GM19468 (cell line): Measurements from ENCODE around the gene DTNA.

Source experiments
- ATAC-seq: cut with Tn5 transposase; IDR thresholded peaks from one replicate; pipeline ENCODE4 v1.9.1; 2021; ENCODE audit warnings: mild to moderate bottlenecking, moderate library complexity, moderate number of reproducible peaks; ENCODE audit not compliant: unreplicated experiment; ENCODE audit errors: extremely low read depth

The DTNA gene

GRCh38 chr18:34841891-34842290 is 131.8 kb downstream of the DTNA start:
- no peak for ATAC-seq

DNA sequence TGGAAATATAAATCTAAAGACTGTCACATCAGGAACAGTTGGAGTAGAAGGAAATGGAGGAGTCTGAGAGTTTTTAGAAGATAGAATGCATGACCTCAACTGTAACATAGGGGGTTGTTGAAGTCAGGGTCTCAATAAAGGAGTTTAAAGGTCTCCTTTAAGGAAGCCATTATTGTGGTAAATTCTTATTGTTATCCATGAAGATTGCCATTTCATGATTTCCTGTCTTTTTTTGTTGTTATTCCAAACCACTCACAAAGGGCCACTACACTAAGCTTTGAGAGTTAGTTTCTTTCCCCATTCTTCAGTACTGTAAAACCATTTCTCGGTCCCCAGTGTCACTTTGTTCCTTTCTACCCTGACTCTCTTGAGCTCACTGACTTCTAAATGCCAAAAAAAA is 134.0 kb downstream of the DTNA start:
- ATAC-seq = no peak

GRCh38 chr18:34844732-34845459 is 134.8 kb downstream of the DTNA start:
- ATAC-seq = no peak

DNA sequence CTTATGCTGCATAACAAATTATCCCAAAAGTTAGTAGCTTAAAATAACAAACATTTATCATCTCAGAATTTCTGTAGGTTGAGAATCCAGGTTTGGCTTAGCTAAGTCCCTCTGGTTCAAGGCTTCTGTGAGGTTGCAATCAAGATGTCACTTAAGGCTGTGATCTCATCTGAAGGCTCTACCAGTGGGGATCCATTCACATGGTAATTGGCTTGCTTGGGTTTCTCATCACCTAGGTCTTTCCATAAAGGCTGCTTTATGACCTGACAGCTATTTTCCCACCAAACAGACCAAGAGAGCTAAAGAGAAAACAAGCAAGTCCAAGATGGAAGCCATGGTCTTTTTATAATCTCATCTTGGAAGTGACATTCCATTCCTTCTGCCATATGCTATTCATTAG is 137.3 kb downstream of the DTNA start:
- no peak for ATAC-seq

- ATAC-seq = no peak
Observed at GRCh38 chr18:34848156-34848555, 138.1 kb downstream of the DTNA start.

GRCh38 chr18:34848695-34849094 is 138.6 kb downstream of the DTNA start:
- no peak for ATAC-seq

- ATAC-seq = no peak
Observed at GRCh38 chr18:34857320-34857719, 147.2 kb downstream of the DTNA start.

DNA sequence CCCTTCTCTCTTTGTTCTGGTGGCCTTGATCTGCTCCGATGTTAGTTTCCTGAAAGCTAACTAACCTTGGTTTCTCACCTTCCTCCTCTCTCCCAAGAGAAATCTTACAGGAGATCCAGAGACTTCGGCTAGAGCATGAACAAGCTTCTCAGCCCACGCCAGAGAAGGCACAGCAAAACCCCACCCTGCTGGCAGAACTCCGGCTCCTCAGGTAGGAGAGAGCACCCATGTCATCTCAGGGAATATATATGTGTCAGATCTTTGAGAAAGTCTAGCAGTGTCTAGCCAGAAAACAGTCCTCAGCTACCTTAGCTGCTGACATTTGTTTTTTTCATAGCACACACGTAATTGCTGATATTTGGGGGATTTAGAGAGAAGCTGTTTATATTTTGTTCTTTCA is 148.1 kb downstream of the DTNA start:
- ATAC-seq = no peak

DNA sequence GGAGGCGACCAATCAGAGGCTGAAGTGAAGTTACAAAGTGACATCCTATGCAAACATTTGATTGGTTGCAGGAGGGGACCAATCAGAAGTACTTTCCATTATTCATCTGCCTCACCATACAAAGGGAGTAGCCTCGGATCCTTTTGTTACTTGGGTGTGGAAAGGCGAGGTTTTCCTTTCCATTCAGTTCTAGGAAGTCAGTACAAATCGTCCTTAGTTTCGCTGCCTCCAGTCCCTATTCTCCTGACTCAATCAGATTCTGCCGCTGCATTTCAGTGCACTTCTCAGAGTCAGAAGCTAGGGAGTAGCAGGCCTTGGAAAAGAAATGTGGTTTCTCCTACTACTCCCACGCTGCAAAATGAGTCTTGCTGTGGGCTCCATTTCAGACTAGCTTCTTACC is 149.4 kb downstream of the DTNA start:
- ATAC-seq = no peak

- no peak for ATAC-seq
Observed at GRCh38 chr18:34862561-34862960, 152.5 kb downstream of the DTNA start.

GRCh38 chr18:34863702-34864101 is 153.6 kb downstream of the DTNA start:
- ATAC-seq = no peak

DNA sequence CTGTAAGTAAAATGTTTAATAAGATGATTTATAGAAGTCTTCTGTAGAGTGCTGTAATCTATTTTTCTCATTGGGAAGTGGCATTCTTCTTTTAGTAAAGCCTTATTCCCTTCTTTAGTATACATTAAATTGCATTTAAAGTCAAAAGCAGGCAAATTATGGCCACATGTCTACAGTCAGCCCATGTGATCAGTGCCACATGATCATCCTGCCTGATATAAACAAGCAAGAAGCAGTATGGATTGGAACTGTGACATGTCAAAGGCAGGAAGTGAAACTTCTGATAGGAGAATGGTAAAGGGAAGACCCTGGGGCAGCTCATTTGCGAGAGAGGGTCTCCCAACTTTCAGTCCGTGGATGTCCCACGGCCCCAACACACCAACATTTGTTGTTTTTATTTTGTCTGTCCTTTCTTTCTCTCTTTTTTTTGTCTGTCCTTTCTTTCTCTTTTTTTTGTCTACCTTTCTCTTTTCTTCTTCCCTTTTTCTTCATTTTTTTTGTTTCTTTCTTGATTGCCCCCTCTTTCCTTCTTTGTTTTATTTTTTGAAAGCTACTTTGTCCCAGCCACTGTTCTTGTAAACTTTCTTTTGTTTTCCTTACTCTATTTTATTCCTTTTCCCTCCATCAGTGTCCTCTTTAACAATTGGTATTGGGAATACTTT is 154.9 kb downstream of the DTNA start:
- ATAC-seq = no peak

- no peak for ATAC-seq
Observed at GRCh38 chr18:34866310-34866709, 156.2 kb downstream of the DTNA start.

GRCh38 chr18:34866739-34867138 is 156.6 kb downstream of the DTNA start:
- no peak for ATAC-seq

GRCh38 chr18:34867520-34867919 is 157.4 kb downstream of the DTNA start:
- ATAC-seq = no peak

- no peak for ATAC-seq
Observed at GRCh38 chr18:34870555-34871310, 160.6 kb downstream of the DTNA start.

GRCh38 chr18:34871435-34871834 is 161.3 kb downstream of the DTNA start:
- no peak for ATAC-seq

DNA sequence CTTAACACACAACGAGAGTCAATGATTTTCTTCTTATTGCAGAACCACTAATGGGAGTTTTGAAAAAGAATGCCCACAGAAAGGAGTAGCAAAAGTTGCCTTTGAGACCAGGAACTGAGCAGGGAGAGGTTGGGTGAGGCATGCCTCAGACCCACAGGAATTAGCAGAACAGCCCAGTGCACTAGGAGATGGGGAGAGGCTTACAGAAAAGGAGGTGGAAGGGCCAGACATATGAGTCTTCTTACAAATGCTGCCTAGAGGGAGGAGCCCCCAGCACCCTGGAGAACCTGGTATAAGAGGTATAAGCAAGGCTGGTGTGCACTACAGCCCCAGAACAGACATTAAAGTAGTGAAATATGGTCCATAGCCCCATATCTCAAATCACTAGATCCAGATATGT is 162.0 kb downstream of the DTNA start:
- ATAC-seq = no peak

- no peak for ATAC-seq
Observed at GRCh38 chr18:34873986-34874580, 164.0 kb downstream of the DTNA start.

- ATAC-seq = no peak
Observed at GRCh38 chr18:34875150-34875549, 165.1 kb downstream of the DTNA start.

DNA sequence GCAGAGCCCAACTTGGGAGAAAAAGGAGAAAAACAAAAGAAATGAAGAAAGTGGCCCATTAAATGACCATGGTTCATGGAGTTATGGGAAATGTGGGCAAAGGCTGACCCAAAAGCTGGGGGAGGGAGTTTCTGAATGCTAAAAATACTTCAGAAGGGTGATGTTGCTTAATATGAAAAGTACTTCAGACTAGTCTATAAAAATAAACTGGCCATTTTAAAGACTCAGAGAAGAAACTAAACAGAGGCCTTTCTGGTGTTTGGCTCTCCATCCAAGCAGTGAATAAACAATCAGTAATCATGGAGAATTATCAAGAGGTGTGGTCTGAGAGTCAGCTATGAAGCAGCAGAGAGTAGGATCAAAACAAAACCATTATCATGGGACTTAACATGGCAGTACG is 170.3 kb downstream of the DTNA start:
- ATAC-seq = no peak
